ENCODE data around the gene AP1M1.

Gene AP1M1

DNA sequence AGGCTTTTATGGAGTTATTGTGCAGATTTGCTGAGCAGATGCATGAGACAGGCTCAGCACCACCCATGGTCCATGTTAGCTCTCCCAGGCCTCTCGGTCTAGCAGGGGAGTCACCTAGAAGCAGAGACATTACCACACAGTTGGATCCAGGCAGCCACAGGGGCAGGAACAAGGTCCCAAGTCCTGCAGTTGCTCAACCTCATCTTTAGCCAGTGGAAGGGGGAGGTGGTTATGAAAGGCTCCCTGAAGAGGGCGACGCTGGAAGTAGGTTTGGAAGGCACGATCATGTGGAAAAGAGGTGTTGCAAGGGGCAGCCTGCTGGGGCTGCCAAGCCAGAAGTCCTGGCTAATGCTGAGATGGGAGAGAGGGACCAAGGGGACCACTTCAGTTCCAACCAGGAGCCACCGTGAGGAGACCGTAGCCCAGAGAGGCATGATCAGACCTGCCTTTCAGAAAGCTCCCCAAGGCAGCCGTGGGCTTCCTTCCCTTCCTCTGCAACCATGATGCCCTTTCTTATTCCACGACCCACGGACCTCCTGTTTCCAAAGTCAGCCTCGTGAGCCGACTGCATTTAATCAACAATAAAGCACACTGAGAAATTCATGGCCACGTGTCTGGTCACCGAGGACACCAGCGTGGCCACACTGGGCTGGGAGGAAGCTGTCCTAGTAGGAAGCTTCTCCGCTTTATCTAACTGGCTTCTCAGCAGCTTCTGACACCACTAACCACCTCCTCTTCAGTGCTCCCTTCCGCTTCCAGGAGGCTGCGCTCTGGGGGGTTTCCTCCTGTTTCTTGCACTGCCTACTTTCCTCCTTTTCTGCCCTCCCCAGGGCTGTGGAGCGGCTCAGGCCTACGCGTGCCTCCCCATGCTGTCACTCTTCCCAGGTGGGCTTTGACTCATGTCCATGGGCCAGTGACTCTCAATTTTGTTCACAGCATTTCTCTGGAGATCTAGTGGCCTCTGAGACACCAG lies 2.6 kb downstream of the AP1M1 start:
- Mint-ChIP-seq H3K4me3 (peak overlapping the region; percentile 72 to 81), H3K27ac (peak overlapping the region; percentile 71 to 87), H3K27me3 (no peaks in the 10 kb centered on the region), H3K4me1 (peaks cover 79% of the 10 kb centered on the region), H3K9me3 (no peaks in the 10 kb centered on the region)
- DNase-seq: peak in 1 of 2 donors; percentile 38
- ATAC-seq: no peak

DNA sequence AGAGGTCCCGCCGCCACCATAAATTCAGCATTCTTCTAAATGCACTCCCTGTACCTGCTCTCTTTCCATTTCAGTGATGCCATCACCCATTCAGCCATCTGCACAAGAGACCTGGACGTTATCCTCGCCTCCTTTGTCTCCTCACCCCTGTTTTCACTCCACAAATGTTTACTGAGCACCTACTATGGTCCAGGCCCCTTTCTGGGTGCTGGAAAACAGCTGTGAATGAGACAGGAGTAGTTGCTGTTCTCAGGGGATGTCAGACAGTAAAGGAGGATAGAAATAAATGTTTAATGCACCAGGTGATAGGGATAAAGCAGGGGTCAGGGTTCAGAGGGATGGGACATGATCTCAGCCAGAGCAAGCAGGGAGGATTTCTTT lies 3.3 kb downstream of the AP1M1 start:
- peak overlapping the region; percentile 76 to 87 for H3K27ac Mint-ChIP-seq
- DNase-seq (no peak), ATAC-seq (no peak)
- H3K4me1 Mint-ChIP-seq: peaks cover 86% of the 10 kb centered on the region
- no peaks in the 10 kb centered on the region for H3K9me3 Mint-ChIP-seq
- H3K27me3 Mint-ChIP-seq: no peaks in the 10 kb centered on the region
- peak overlapping the region; percentile 72 to 81 for H3K4me3 Mint-ChIP-seq

DNA sequence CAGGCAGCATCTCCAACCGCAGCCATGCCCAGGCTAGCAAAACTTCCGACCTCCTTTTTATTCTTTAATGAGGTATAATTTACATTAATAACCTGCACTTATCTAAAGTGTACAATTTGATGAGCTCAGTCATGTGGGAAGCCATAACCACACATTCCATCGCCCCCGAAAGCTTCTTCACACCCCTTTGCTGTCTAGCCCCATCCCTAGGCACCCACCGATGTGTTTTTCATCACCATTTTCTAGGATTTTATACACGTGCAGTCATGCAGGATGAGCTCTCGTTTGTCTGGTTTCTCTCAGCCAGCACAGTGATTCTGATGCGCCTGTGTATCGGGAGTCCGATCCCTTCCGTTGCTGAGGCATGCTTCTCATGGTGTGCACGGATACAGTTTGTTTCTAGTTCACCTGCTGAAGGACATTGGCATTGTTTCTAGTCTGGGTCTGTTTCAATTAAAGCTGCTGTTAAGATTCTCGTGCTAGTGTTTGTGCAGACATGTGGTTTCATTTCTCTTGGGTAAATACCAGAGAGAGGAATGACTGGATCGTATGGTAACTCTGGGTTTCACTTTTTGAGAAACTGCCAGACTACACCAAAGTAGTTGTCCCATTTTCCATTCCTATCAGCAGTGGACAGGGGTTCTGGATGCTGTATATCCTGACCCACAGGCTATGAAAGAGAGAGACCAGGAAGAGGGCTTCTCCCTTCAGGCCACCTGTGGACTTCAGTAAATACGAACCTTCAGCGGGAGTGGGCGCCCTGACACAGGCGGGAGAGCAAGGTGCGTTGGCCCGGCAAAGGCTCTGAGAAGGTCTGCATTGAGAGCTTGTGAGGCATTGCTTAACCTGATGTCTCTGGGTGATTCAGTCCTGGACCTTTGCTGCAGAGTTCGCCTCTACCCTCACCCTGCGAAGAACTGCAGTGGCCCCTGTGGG lies 4.9 kb downstream of the AP1M1 start:
- H3K27ac Mint-ChIP-seq: peak overlapping the region in 1 of 2 donors; percentile 35
- no peaks in the 10 kb centered on the region for H3K9me3 Mint-ChIP-seq
- no peak for DNase-seq
- peak; percentile 41 for ATAC-seq
- H3K4me1 Mint-ChIP-seq: peaks cover 94% of the 10 kb centered on the region
- peak overlapping the region; percentile 59 to 69 for H3K4me3 Mint-ChIP-seq
- no peaks in the 10 kb centered on the region for H3K27me3 Mint-ChIP-seq

DNA sequence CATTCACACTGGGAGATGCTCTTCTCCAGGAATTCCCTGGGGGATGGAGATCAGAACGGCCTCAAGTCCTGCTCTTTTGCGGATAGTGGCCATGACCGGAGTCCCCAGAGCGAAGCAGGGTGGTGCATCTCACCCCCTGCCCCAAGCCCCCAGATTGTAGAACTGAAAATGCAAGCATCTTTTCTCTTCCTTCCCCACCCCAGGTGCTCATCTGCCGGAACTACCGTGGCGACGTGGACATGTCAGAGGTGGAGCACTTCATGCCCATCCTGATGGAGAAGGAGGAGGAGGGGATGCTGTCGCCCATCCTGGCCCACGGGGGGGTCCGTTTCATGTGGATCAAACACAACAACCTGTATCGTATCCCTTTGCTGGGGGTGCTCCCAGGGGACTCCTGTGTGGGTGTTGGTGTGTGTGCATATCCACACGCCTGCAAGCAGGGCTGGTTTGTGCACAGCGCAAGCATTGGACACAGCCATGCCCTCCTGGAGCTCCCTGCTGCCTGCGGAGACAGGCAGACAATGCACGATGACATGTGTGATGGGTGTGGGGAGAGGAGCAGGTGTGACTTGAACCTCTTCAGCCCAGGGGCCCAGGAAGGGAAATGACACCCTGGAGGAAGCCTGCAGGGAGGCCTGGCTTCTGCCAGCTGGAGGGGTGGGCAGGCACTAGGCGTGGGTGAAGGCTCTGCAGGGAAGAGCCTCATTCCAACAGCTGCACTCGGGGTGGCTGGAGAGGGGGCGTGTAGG lies 5.7 kb downstream of the AP1M1 start:
- DNase-seq (peak in 1 of 2 donors; percentile 12), ATAC-seq (no peak)
- no peaks in the 10 kb centered on the region for H3K27me3 Mint-ChIP-seq
- peak overlapping the region in 1 of 2 donors; percentile 56 for H3K27ac Mint-ChIP-seq
- H3K4me3 Mint-ChIP-seq: peak overlapping the region in 1 of 2 donors; percentile 20
- H3K4me1 Mint-ChIP-seq: peaks cover 100% of the 10 kb centered on the region
- no peaks in the 10 kb centered on the region for H3K9me3 Mint-ChIP-seq

DNA sequence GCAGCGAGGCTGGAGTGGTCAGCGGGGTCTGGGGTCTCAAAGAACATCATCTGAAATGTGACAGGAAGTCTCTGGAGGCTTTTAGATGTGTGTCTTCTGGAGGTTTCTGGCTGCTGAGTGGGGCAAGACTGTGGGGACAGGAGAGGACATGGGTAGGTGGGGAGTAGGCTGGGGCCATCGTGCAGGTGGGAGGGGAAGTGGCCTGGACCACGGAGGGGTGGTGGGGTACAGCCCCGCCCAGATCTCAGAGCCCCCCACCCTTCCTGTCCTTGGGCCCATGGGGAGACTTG lies 6.2 kb downstream of the AP1M1 start:
- peaks cover 100% of the 10 kb centered on the region for H3K4me1 Mint-ChIP-seq
- DNase-seq (no peak), ATAC-seq (no peak)
- H3K9me3 Mint-ChIP-seq: no peaks in the 10 kb centered on the region
- no peak overlapping the region for H3K27ac Mint-ChIP-seq
- H3K27me3 Mint-ChIP-seq: no peaks in the 10 kb centered on the region
- no peak overlapping the region for H3K4me3 Mint-ChIP-seq

DNA sequence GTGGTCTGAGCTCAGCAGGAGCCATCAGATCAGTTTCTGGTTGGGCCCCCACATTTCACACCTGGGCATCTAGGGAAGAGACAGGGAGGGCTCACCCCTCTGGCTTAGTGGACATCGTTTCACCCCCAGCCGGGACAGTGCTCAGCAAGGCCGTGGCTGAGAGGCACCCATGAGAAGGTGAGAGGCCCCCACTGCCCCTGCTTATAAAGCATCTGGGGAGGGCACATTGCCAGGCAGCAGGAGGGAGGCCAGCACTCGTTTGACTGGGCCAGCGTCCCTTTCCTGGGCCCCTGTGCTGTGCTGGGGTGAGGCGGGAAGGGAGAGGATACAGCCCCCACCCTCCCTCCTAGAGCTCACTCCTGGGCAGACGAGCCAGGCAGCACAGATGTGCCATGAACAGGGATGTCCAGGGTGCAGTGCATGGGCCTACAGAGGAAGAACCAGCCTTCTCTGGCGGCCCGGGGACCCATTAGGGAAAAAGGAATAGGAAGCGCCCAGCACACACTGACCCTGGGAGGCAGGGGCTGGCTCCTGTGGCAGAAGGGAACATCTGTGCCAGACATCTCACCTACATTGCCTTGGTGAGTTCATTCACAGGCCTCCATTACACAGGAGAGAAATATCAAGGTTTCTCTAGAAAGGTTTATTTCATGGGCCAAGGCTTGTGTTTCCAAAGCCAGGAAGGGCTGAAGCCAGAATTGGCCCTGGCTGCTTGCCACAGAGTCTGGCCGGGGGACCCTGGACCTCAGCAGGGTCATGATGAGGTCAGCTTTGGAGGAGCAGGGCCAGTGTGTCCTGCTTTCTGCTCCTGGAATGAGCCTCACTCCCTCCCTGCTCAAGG lies 7.7 kb downstream of the AP1M1 start:
- Mint-ChIP-seq H3K27ac (no peak overlapping the region), H3K9me3 (no peaks in the 10 kb centered on the region), H3K4me1 (peaks cover 97% of the 10 kb centered on the region), H3K4me3 (no peak overlapping the region), H3K27me3 (no peaks in the 10 kb centered on the region)
- DNase-seq: no peak
- no peak for ATAC-seq

DNA sequence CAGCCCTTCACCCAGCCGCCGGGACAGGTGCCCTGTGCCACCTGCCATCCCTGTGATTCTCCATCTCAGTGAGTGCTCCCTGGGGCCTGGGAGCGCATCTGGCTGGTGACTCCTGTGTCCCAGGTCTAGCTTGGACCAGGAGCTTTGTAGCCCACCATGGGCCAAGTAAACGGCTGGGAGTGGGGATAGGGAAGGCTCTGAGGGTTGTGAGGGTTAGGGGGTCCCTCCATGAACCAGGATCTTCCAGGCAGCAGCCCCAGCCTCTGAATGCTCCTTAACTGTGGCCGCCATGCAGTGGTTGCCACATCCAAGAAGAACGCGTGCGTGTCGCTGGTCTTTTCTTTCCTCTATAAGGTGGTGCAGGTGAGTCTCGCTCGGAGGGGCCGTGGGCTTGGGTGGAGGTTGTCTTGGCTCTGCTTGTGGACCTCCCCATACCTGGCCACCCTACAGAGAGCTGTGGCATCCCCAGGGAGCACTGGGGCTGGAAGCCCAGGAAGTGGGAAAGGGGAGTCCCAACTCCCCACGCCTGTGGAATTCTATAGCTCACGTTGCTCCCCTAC lies 8.4 kb downstream of the AP1M1 start:
- ATAC-seq (no peak), DNase-seq (no peak)
- Mint-ChIP-seq H3K4me3 (peak overlapping the region; percentile 54 to 76), H3K27me3 (no peaks in the 10 kb centered on the region), H3K9me3 (no peaks in the 10 kb centered on the region), H3K27ac (peak overlapping the region; percentile 41 to 74), H3K4me1 (peaks cover 96% of the 10 kb centered on the region)

DNA sequence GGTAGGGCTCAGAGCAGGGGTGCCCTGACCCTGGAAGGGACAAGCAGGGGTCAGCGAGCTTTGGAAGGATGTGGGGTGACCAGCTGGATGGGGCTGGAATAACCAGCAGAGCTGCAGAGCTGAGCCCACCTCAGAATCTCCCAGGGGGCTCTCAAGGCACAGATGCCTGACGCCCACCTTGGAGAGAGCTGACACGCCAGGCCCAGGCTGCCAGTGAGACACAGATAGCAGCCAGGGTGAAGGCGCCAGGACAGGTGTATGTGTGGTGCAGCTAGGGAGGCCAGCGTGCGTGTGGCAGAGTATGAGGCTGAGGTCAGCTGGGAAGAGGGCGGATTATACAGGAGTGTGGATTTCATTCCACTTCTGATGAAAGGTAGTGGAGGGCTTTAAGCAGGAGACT lies 8.9 kb downstream of the AP1M1 start:
- Mint-ChIP-seq H3K4me1 (peaks cover 93% of the 10 kb centered on the region), H3K4me3 (peak overlapping the region; percentile 54 to 76), H3K27ac (peak overlapping the region; percentile 41 to 74), H3K9me3 (no peaks in the 10 kb centered on the region), H3K27me3 (no peaks in the 10 kb centered on the region)
- DNase-seq: no peak
- ATAC-seq: no peak

DNA sequence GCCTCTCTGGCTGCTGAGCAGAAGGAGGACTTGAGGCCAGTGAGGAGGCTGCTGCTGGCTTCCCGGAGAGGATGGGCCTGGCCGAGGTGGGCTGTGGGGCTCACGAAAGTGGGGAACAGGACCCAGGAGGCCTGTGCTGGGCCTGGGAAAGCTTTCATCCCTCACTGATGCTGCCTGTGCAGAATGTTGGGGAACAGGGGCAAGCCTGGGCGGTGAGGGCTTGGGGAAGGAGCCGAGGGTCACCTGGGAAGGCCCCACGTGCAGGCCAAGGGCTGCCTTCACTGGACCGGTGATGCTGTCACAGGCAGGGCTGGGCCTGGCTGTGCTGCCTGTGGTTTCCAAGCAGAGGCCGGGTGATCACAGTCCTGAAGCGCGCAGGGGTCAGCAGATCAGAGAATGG lies 9.4 kb downstream of the AP1M1 start:
- H3K27ac Mint-ChIP-seq: peak overlapping the region; percentile 17 to 24
- H3K4me1 Mint-ChIP-seq: peaks cover 93% of the 10 kb centered on the region
- H3K4me3 Mint-ChIP-seq: peak overlapping the region; percentile 46 to 76
- DNase-seq: no peak
- no peaks in the 10 kb centered on the region for H3K27me3 Mint-ChIP-seq
- H3K9me3 Mint-ChIP-seq: no peaks in the 10 kb centered on the region
- no peak for ATAC-seq

DNA sequence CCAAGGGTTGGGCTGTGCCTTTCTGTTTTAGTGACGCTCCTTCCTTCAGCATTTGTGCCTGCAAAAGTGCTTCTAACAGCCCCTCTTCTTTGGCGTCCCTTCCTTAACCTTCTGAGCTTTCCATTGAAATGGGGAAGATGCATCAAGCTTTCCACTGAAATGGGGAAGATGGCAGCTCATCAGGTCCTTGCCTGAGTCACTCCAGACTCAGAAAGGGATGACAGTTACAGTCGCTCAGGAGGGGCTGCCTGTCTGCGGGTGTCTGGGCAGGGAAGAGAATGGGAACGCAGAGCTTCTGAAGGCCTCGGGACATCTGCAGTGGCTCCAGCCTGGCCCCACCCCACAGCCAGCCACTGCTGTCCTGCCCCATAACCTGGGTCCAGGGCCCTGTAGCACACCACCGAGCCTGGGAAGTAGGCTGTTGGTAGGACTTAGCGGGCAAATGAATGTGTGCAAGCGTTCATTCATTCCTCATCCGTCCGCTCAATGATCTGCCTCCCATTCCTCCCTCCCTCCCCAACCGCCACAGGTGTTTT lies 9.8 kb downstream of the AP1M1 start:
- DNase-seq (peak in 1 of 2 donors; percentile 13), ATAC-seq (peak; percentile 24)
- Mint-ChIP-seq H3K4me1 (peaks cover 93% of the 10 kb centered on the region), H3K4me3 (peak overlapping the region; percentile 46 to 76), H3K27ac (peak overlapping the region; percentile 53 to 90), H3K27me3 (no peaks in the 10 kb centered on the region), H3K9me3 (no peaks in the 10 kb centered on the region)

DNA sequence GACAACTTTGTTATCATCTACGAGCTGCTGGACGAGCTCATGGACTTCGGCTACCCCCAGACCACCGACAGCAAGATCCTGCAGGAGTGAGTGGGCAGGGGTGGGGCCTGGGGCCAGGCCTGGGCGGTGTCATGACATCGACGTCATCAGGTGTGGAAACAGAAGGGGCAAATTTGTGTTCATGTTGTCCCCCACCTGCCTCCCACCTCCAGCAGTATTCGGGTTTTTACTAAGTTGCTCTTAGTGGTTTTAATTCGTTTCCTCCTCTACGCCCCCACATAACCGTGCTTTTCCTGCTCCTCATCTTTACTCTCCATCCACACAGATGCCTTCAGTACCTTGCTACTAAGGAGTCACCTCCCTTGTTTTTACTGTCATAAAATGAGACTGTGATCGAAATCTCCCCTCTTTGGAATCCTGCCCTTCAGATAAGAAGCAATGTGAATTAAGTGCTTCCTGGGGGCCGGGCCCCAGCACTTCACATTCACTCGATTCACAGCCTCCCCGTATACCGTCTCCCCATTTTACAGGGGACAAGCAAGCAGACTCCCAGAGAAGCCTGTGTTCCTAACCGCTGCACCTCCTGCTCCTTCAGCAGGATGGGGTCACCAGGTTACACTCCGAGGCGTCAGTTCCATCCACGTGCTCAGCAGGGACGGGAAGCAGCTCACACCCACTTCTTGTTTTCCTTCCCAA lies 10.5 kb downstream of the AP1M1 start:
- H3K4me3 Mint-ChIP-seq: peak overlapping the region; percentile 46 to 76
- peak overlapping the region; percentile 75 to 90 for H3K27ac Mint-ChIP-seq
- DNase-seq (peak in 1 of 2 donors; percentile 39), ATAC-seq (peak; percentile 74)
- H3K9me3 Mint-ChIP-seq: no peaks in the 10 kb centered on the region
- peaks cover 93% of the 10 kb centered on the region for H3K4me1 Mint-ChIP-seq
- no peaks in the 10 kb centered on the region for H3K27me3 Mint-ChIP-seq

DNA sequence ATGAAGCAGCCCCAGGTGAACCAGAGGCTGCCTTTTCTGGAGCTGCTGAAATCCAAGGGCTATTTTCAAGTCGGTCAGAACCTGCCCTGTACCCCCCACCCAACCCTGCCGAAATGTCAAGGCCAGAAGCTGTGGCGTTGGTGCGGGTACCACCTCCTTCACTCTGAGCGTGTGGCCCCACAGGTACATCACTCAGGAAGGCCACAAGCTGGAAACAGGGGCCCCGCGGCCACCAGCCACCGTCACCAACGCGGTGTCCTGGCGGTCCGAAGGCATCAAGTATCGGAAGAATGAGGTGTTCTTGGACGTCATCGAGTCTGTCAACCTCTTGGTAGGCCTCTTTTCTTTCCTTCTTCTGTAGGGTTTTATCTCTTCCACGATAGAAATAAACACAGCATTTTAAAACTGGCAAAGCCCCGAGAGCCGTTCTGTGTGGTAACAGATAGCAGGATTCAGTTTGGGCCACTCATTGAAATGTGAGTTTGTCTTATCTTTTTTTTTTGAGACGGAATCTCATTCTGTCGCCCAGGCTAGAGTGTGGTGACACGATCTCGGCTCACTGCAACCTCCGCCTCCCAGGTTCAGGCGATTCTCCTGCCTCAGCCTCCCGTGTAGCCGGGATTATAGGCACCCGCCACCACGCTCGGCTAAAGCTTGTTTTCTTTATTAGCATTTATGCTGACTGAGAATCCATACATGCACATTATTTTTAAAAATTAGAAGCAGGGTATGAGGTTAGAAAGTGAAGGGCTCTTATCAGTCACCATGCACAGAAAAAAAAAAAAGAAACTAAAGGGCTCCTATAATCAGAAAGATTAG lies 11.3 kb downstream of the AP1M1 start:
- H3K27ac Mint-ChIP-seq: peak overlapping the region; percentile 61 to 75
- ATAC-seq (peak; percentile 3), DNase-seq (peak in 1 of 2 donors; percentile 22)
- H3K27me3 Mint-ChIP-seq: no peaks in the 10 kb centered on the region
- H3K4me1 Mint-ChIP-seq: peaks cover 93% of the 10 kb centered on the region
- no peaks in the 10 kb centered on the region for H3K9me3 Mint-ChIP-seq
- peak overlapping the region; percentile 46 to 76 for H3K4me3 Mint-ChIP-seq

DNA sequence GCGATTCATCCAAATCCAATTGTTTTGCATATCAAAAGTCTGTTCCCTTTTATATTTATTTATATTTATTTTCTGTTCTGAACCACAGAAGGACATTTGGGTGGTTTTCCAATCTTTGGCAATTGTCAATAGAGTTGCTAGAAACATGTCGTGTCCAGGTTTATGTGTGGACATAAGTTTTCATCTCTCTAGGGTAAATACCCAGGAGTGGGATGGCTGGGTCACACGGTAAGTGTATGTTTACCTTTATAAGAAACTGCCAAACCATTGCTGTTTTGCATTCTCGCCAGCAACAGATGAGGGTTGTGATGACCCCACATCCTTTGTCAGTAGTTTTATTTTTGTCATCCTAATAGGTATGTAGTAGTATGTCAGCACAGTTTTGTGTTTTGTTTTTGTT lies 12.5 kb downstream of the AP1M1 start:
- Mint-ChIP-seq H3K27me3 (no peaks in the 10 kb centered on the region), H3K4me3 (no peak overlapping the region)

More for the DNA sequence above, 12.5 kb downstream of the AP1M1 start:
- DNase-seq: no peak
- ATAC-seq: no peak
- Mint-ChIP-seq H3K4me1 (peaks cover 88% of the 10 kb centered on the region), H3K9me3 (no peaks in the 10 kb centered on the region), H3K27ac (no peak overlapping the region)
